Esophagus squamous epithelium (tissue), 5 donors: Measurements from ENCODE around the gene XRCC4. TPM values are rescaled to one million over a fixed set of nuclear protein-coding genes. Genes with fewer than 3 reads are reported as not detected.

Experiments used
- DNase-seq: peaks from one replicate; lab custom pipeline; 2025; lab: John Stamatoyannopoulos, UW
- H3K27ac ChIP-seq, 4 donors: fragments of 200-600 bp; sonication (generic); one replicate each; pipeline ENCODE4 v1.5.1; 2016 to 2019; ENCODE audit warnings: mild to moderate bottlenecking in 1 of 4
- H3K27me3 ChIP-seq, 4 donors: fragments of 200-600 bp; sonication (generic); 1 replicate in 3 of 4; 2 replicates in 1 of 4; pipeline versions ENCODE4 v1.5.1 to v1.6.0; 2017 to 2021; ENCODE audit warnings: antibody characterized with exemption in 1 of 4
- H3K36me3 ChIP-seq, 3 donors: fragments of 200-600 bp; sonication (generic); one replicate each; pipeline ENCODE4 v1.5.1; 2016 to 2019
- H3K4me1 ChIP-seq, 3 donors: fragments of 200-600 bp; sonication (generic); one replicate each; pipeline ENCODE4 v1.5.1; 2017 to 2019
- H3K4me3 ChIP-seq, 4 donors: fragments of 200-600 bp; sonication (generic); 1 replicate in 3 of 4; 2 replicates in 1 of 4; pipeline ENCODE4 v1.5.1; 2016 to 2019; ENCODE audit warnings: mild to moderate bottlenecking in 2 of 4, moderate library complexity in 1 of 4
- H3K9me3 ChIP-seq, 3 donors: fragments of 200-600 bp; sonication (generic); one replicate each; pipeline ENCODE4 v1.5.1; 2016 to 2019
- POLR2A ChIP-seq, 4 donors: fragments of 450-650 bp; IDR thresholded peaks; one replicate each; pipeline ENCODE4 v1.6.1; 2017; ENCODE audit warnings: antibody characterized with exemption in 4 of 4, mild to moderate bottlenecking in 4 of 4, moderate library complexity in 3 of 4
- WGBS, 2 donors: methylation state at CpG; one replicate each; pipeline ENCODE4 v1.1.5; 2018; 5-methylcytosine and 5-hydroxymethylcytosine counted together
- intact Hi-C: fragments of 100-400 bp; cut with DNase I; formaldehyde crosslinking; loops from one replicate; pipeline ENCODE4 v1.15.0; 2022
- total RNA-seq, 4 donors: library from RNA; depleted of rRNA; stranded (reverse); fragments of >200 nt; gene quantifications; one replicate each; pipeline ENCODE4 v1.1.0, GENCODE V29; 2016
- TF ChIP-seq, protein P1 (sequence below), 6 experiments: fragments of 450-650 bp in 4 of 6; fragments of 200-600 bp in 2 of 6; sonication (generic) in 2 of 6; IDR thresholded peaks; one replicate each; pipeline ENCODE4 v1.5.1; 2016 to 2019; ENCODE audit warnings: antibody characterized with exemption in 6 of 6, mild to moderate bottlenecking in 4 of 6, moderate library complexity in 4 of 6
- donor health status: DM: yes; HTN: yes; CAD: no.

The XRCC4 gene
- total RNA-seq, 4 donors from 2014 or later = 2.9 to 10.3 (median 7.4) TPM

DNA sequence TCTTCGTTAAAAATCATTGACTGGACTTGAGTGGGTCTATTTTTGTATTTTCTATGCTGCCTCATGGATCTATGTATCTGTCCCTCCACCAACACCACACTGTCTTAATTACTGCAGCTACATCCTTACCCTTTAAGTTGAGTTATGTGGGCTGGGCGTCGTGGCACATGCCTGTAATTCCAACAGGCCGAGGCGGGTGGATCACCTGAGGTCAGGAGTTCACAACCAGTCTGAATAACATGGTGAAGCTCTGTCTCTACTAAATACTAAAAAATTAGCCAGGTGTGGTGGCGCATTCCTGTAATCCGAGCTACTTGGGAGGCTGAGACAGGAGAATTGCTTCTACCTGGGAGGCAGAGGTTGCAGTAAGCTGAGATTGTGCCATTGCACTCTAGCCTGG is 48.2 kb downstream of the XRCC4 start:
- no peak for DNase-seq
- no peaks in the 10 kb centered on the region for H3K27me3 ChIP-seq
- no peaks in the 10 kb centered on the region for H3K4me1 ChIP-seq
- no peak for TF ChIP-seq POLR2A (IDR thresholded peaks at IDR 0.05)
- TF ChIP-seq, protein P1, sequence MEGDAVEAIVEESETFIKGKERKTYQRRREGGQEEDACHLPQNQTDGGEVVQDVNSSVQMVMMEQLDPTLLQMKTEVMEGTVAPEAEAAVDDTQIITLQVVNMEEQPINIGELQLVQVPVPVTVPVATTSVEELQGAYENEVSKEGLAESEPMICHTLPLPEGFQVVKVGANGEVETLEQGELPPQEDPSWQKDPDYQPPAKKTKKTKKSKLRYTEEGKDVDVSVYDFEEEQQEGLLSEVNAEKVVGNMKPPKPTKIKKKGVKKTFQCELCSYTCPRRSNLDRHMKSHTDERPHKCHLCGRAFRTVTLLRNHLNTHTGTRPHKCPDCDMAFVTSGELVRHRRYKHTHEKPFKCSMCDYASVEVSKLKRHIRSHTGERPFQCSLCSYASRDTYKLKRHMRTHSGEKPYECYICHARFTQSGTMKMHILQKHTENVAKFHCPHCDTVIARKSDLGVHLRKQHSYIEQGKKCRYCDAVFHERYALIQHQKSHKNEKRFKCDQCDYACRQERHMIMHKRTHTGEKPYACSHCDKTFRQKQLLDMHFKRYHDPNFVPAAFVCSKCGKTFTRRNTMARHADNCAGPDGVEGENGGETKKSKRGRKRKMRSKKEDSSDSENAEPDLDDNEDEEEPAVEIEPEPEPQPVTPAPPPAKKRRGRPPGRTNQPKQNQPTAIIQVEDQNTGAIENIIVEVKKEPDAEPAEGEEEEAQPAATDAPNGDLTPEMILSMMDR (IDR thresholded peaks at IDR 0.05) = no peak
- intact Hi-C loops = no loop called here
- peaks cover 0 to 2% (median 0%) of the 10 kb centered on the region in 3 donors for H3K9me3 ChIP-seq
- H3K36me3 ChIP-seq = no peaks in the 10 kb centered on the region
- no peak overlapping the region for H3K27ac ChIP-seq
- WGBS, 2 donors = 81 to 92% methylated on average over 7 of the region's 7 CpGs
- H3K4me3 ChIP-seq = no peak overlapping the region

DNA sequence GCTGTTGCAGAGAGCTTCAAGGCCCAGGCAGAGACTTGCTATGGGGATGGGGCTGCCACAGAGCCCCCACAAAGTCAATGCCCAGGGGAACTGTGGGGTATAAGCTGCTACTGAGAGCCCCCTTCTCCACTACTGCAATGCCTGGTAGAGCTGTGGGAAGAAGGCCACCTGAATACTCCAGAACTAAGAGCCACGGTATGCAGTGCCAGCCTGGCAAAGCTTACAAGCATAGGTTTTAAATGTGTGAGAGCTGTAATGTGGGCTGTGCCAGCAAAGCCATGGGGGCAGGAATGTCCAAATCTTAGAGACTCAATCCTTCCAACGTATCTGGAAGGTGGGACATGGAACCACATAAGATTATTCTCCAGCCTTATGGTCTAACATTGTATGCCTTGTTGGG is 49.2 kb downstream of the XRCC4 start:
- no peak for DNase-seq
- H3K27me3 ChIP-seq = no peaks in the 10 kb centered on the region
- peaks cover 0 to 2% (median 0%) of the 10 kb centered on the region in 3 donors for H3K9me3 ChIP-seq
- TF ChIP-seq, protein P1 (IDR thresholded peaks at IDR 0.05) = no peak
- TF ChIP-seq POLR2A (IDR thresholded peaks at IDR 0.05) = no peak
- no peak overlapping the region for H3K27ac ChIP-seq
- no peaks in the 10 kb centered on the region for H3K36me3 ChIP-seq
- WGBS, 2 donors = 0 to 90% methylated on average over 1 to 2 of the region's 2 CpGs
- H3K4me1 ChIP-seq = no peaks in the 10 kb centered on the region
- H3K4me3 ChIP-seq = no peak overlapping the region
- intact Hi-C loops = no loop called here

DNA sequence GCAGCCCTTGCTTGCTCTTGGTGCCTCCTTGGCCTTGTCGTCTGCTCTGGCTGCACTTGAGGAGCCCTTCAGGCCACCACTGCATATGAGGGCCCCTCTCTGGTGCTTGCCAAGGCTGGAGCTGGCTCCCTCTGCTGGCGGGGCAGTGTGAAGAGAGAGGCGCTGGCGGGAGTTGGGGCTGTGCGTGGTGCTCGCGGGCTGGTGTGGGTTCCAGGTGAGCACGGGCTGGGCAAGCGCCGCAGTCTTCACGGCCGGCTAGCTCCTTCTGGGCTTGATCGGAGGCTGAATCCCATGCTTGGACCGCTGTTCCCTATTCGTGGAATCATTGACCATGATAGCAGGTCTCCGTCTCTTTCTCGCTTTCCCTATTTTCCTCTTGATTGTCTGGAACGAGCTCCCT is 56.5 kb downstream of the XRCC4 start:
- H3K27me3 ChIP-seq = no peaks in the 10 kb centered on the region
- no peaks in the 10 kb centered on the region for H3K4me1 ChIP-seq
- TF ChIP-seq, protein P1 (IDR thresholded peaks at IDR 0.05) = no peak
- no peak for TF ChIP-seq POLR2A (IDR thresholded peaks at IDR 0.05)
- no peaks in the 10 kb centered on the region for H3K9me3 ChIP-seq
- no peak for DNase-seq
- 91 to 96% methylated on average over 9 to 11 of the region's 18 CpGs for WGBS, 2 donors
- no peak overlapping the region for H3K27ac ChIP-seq
- no peak overlapping the region for H3K4me3 ChIP-seq
- H3K36me3 ChIP-seq = peaks cover 0 to 8% (median 0%) of the 10 kb centered on the region in 3 donors
- intact Hi-C loops = no loop called here

DNA sequence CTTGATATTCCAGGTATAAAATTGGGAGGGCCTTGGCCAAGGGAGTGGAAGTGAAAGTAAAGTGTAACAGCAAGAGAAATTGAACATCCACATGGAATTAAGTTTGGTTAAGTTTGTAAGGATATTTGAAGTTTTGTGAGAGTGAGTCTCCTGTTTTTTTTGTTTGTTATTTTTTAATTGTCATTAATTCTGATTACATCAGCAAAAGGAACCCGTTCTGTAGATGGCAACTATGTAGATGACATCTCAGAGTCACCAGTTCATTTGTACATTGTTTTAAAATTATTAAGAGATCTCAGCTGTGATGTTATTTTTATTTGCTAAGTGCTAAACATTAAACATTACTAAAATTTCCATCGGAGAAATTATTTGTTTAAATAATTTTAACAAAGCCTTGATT is 65.2 kb downstream of the XRCC4 start:
- Histone ChIP-seq H3K9me3 (no peaks in the 10 kb centered on the region), H3K4me3 (no peak overlapping the region), H3K27ac (no peak overlapping the region), H3K27me3 (no peaks in the 10 kb centered on the region), H3K4me1 (no peaks in the 10 kb centered on the region), H3K36me3 (no peaks in the 10 kb centered on the region)
- TF ChIP-seq, protein P1 (IDR thresholded peaks at IDR 0.05) = no peak
- no peak for TF ChIP-seq POLR2A (IDR thresholded peaks at IDR 0.05)
- WGBS, 2 donors = 62 to 63% methylated on average over 2 of the region's 2 CpGs
- intact Hi-C loops = no loop called here
- no peak for DNase-seq

DNA sequence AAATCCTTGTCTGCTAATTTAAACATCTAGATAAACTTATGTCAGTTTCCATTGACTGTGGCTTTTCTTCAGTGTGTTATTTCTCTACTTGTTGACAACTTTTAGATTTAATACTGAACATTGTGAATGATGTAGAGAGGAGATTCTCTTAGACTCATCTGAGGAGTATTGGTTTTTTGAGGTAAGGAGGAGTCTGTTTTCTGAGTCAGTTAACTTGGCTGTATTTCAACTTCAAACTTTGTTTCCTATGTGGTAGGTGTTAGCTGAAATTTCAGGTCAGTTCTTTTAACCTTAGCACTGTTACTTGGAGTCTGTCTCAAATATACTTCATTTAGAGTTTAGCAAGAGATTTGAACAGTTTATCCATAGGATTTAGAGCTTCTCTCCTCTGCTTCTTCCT is 67.9 kb downstream of the XRCC4 start:
- no peak overlapping the region for H3K27ac ChIP-seq
- intact Hi-C loops = no loop called here
- no peaks in the 10 kb centered on the region for H3K36me3 ChIP-seq
- no peaks in the 10 kb centered on the region for H3K9me3 ChIP-seq
- no peak for DNase-seq
- no peak overlapping the region for H3K4me3 ChIP-seq
- H3K27me3 ChIP-seq = no peaks in the 10 kb centered on the region
- no peak for TF ChIP-seq POLR2A (IDR thresholded peaks at IDR 0.05)
- TF ChIP-seq, protein P1 (IDR thresholded peaks at IDR 0.05) = no peak
- H3K4me1 ChIP-seq = no peaks in the 10 kb centered on the region
